ENCODE data around the gene SMG6.
A peak's percentile ranks its signal among the peaks of the same experiment; 100 is the strongest.

The SMG6 gene

GRCh38 chr17:2218426-2218825, 85.2 kb downstream of the SMG6 start:
- Histone ChIP-seq H3K4me2 (ENCODE audit: low read depth, low read length, poor library complexity, severe bottlenecking) (no peak overlapping the region), H3K9me3 (ENCODE audit: insufficient read depth, low read length) (no peaks in the 10 kb centered on the region), H3K9me2 (replicated peaks; ENCODE audit: insufficient read depth, low read length) (no peaks in the 10 kb centered on the region), H3K9ac (ENCODE audit: low read length) (no peak overlapping the region), H4K20me1 (ENCODE audit: low read depth, low read length) (no peaks in the 10 kb centered on the region), H3K27me3 (ENCODE audit: low read length) (no peaks in the 10 kb centered on the region), H3K36me3 (ENCODE audit: low read length) (0 out of 2 replicates have a peak, but pooled peaks cover 3% of the 10 kb centered on the region), H2AFZ (ENCODE audit: low read depth, low read length, severe bottlenecking) (no peak overlapping the region), H3F3A (ENCODE audit: insufficient read depth) (peaks cover 11% of the 10 kb centered on the region; the same call in 1 of the 2 replicates), H3K79me2 (ENCODE audit: insufficient read depth, low read length) (no peaks in the 10 kb centered on the region), H3K27ac (ENCODE audit: low read depth, low read length) (no peak overlapping the region), H3K4me3 (ENCODE audit: insufficient read depth, low read length, poor library complexity, severe bottlenecking) (no peak overlapping the region)
- TF ChIP-seq CTCF (IDR thresholded peaks at IDR 0.05; ENCODE audit: insufficient read depth, low read length, poor library complexity, severe bottlenecking) (no peak), EZH2phosphoT487 (conservative IDR thresholded peaks at IDR 0.05; ENCODE audit: low read length) (no peak)

GRCh38 chr17:2215616-2216364, 87.8 kb downstream of the SMG6 start:
- peaks cover 11% of the 10 kb centered on the region; the same call in 1 of the 2 replicates for H3F3A ChIP-seq (ENCODE audit: insufficient read depth)

GRCh38 chr17:2214929-2215615, 88.5 kb downstream of the SMG6 start:
- no peaks in the 10 kb centered on the region for H4K20me1 ChIP-seq (ENCODE audit: low read depth, low read length)
- H3K9me3 ChIP-seq (ENCODE audit: insufficient read depth, low read length): no peaks in the 10 kb centered on the region
- 0 out of 2 replicates have a peak, but pooled peaks cover 3% of the 10 kb centered on the region for H3K36me3 ChIP-seq (ENCODE audit: low read length)
- peaks cover 11% of the 10 kb centered on the region; the same call in 1 of the 2 replicates for H3F3A ChIP-seq (ENCODE audit: insufficient read depth)
- peak overlapping the region; percentile 45 for H3K4me3 ChIP-seq (ENCODE audit: insufficient read depth, low read length, poor library complexity, severe bottlenecking)
- H3K27ac ChIP-seq (ENCODE audit: low read depth, low read length): peak overlapping the region; percentile 72
- H2AFZ ChIP-seq (ENCODE audit: low read depth, low read length, severe bottlenecking): peak overlapping the region; percentile 10
- no peaks in the 10 kb centered on the region for H3K9me2 ChIP-seq (replicated peaks; ENCODE audit: insufficient read depth, low read length)
- no peak for TF ChIP-seq EZH2phosphoT487 (conservative IDR thresholded peaks at IDR 0.05; ENCODE audit: low read length)
- no peaks in the 10 kb centered on the region for H3K79me2 ChIP-seq (ENCODE audit: insufficient read depth, low read length)
- H3K4me2 ChIP-seq (ENCODE audit: low read depth, low read length, poor library complexity, severe bottlenecking): peak overlapping the region; percentile 90
- no peaks in the 10 kb centered on the region for H3K27me3 ChIP-seq (ENCODE audit: low read length)
- peak overlapping the region; percentile 25 for H3K9ac ChIP-seq (ENCODE audit: low read length)

More at GRCh38 chr17:2215616-2216364, 87.8 kb downstream of the SMG6 start:
- no peak for TF ChIP-seq CTCF (IDR thresholded peaks at IDR 0.05; ENCODE audit: insufficient read depth, low read length, poor library complexity, severe bottlenecking)
- Histone ChIP-seq H3K9ac (ENCODE audit: low read length) (peak overlapping the region; percentile 25), H3K79me2 (ENCODE audit: insufficient read depth, low read length) (no peaks in the 10 kb centered on the region), H3K4me2 (ENCODE audit: low read depth, low read length, poor library complexity, severe bottlenecking) (peak overlapping the region; percentile 90), H2AFZ (ENCODE audit: low read depth, low read length, severe bottlenecking) (peak overlapping the region; percentile 32), H3K9me3 (ENCODE audit: insufficient read depth, low read length) (no peaks in the 10 kb centered on the region), H3K36me3 (ENCODE audit: low read length) (0 out of 2 replicates have a peak, but pooled peaks cover 3% of the 10 kb centered on the region), H3K9me2 (replicated peaks; ENCODE audit: insufficient read depth, low read length) (no peaks in the 10 kb centered on the region), H3K27ac (ENCODE audit: low read depth, low read length) (peak overlapping the region; percentile 72), H3K4me3 (ENCODE audit: insufficient read depth, low read length, poor library complexity, severe bottlenecking) (peak overlapping the region; percentile 45), H3K27me3 (ENCODE audit: low read length) (no peaks in the 10 kb centered on the region), H4K20me1 (ENCODE audit: low read depth, low read length) (no peaks in the 10 kb centered on the region)
